GM19324 (cell line): ENCODE measurements around the gene CHD1.

Experiments used
- ATAC-seq: cut with Tn5 transposase; IDR thresholded peaks from one replicate; pipeline ENCODE4 v1.9.1; 2021; ENCODE audit warnings: mild to moderate bottlenecking, moderate library complexity; ENCODE audit not compliant: unreplicated experiment, low FRiP score

CHD1 gene

GRCh38 chr5:98825582-98826375, 103.0 kb downstream of the CHD1 start:
- no peak for ATAC-seq

- no peak for ATAC-seq
Measured at GRCh38 chr5:98816582-98817222, 112.1 kb downstream of the CHD1 start.

GRCh38 chr5:98813755-98814154, 115.1 kb downstream of the CHD1 start:
- ATAC-seq = no peak

- ATAC-seq = no peak
Measured at GRCh38 chr5:98810206-98810605, 118.6 kb downstream of the CHD1 start.

GRCh38 chr5:98807806-98808205, 121.0 kb downstream of the CHD1 start:
- no peak for ATAC-seq

GRCh38 chr5:98805070-98805469, 123.7 kb downstream of the CHD1 start:
- ATAC-seq = no peak

- ATAC-seq = no peak
Measured at GRCh38 chr5:98804066-98804465, 124.7 kb downstream of the CHD1 start.
